ENCODE results near the gene PADI6.

The PADI6 gene

DNA sequence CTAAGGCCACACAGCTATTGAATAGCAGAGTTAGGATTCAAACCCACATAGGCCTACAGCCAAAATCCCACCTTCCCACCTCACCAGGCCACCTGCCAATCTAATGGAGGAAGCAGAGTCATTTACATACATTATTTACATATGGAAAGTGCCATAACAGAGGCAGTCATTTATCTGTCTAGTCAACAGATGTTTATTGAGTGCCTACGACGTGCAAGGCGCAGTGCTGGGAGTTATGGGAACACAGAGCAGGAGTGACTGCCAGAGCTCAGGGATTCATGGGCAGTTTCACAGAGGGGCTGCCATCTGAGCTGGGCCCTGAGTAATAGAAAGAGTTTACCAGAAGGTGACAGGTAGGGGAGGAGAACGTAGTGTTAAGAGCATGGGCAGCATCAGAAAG lies 10.3 kb upstream of the PADI6 start:
- no peak overlapping the region for H3K27ac ChIP-seq (ENCODE audit: extremely low read depth, low read depth, low read length)
- no peaks in the 10 kb centered on the region for H3K9me3 ChIP-seq (ENCODE audit: control insufficient read depth, insufficient read depth, low read depth, low read length)
- ChIA-PET CTCF (no interaction called here), POLR2A (no interaction called here)
- no peaks in the 10 kb centered on the region for H3K36me3 ChIP-seq (ENCODE audit: control insufficient read depth in 2 of 2, insufficient read depth in 1 of 2, low read length in 2 of 2)
- H3K4me3 ChIP-seq (ENCODE audit: low read depth, low read length), result no peak overlapping the region
- TF ChIP-seq GLI4 (tag by site-specific recombination; IDR thresholded peaks at IDR 0.05), result no peak
- TF ChIP-seq ZNF398 (tag by site-specific recombination; IDR thresholded peaks at IDR 0.05), result no peak
- TF ChIP-seq, protein P1, sequence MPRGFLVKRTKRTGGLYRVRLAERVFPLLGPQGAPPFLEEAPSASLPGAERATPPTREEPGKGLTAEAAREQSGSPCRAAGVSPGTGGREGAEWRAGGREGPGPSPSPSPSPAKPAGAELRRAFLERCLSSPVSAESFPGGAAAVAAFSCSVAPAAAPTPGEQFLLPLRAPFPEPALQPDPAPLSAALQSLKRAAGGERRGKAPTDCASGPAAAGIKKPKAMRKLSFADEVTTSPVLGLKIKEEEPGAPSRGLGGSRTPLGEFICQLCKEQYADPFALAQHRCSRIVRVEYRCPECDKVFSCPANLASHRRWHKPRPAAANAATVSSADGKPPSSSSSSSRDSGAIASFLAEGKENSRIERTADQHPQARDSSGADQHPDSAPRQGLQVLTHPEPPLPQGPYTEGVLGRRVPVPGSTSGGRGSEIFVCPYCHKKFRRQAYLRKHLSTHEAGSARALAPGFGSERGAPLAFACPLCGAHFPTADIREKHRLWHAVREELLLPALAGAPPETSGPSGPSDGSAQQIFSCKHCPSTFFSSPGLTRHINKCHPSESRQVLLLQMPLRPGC (tag by site-specific recombination; IDR thresholded peaks at IDR 0.05), result no peak
- TF ChIP-seq ZNF280C (tag by site-specific recombination; IDR thresholded peaks at IDR 0.05), result no peak
- H3K4me1 ChIP-seq (ENCODE audit: control insufficient read depth, insufficient read depth, low read length), result no peaks in the 10 kb centered on the region

DNA sequence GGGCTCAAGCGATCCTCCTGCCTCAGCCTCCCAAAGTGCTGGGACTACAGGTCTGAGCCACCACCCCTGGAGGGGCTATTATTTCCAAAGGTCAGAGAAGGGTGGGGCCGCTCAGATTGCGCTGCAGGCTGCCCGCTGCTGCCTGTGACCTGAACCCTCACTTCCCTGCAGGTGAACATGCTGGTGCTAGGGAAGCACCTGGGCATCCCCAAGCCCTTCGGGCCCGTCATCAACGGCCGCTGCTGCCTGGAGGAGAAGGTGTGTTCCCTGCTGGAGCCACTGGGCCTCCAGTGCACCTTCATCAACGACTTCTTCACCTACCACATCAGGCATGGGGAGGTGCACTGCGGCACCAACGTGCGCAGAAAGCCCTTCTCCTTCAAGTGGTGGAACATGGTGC lies 8.6 kb upstream of the PADI6 start:
- TF ChIP-seq TCF7L2 (IDR thresholded peaks at IDR 0.05; ENCODE audit: borderline replicate concordance, low read depth, low read length), result no peak
- no peak for TF ChIP-seq ZNF529 (tag by site-specific recombination; IDR thresholded peaks at IDR 0.05; ENCODE audit: insufficient replicate concordance)
- no peak for TF ChIP-seq ZNF132 (tag by site-specific recombination; IDR thresholded peaks at IDR 0.05; ENCODE audit: borderline replicate concordance)
- TF ChIP-seq ZNF629 (tag by site-specific recombination; IDR thresholded peaks at IDR 0.05), result no peak
- no peak for TF ChIP-seq REPIN1 (tag by site-specific recombination; IDR thresholded peaks at IDR 0.05; ENCODE audit: low read depth)
- TF ChIP-seq MZF1 (tag by site-specific recombination; IDR thresholded peaks at IDR 0.05; ENCODE audit: borderline replicate concordance), result no peak
- no peak for TF ChIP-seq ZNF341 (tag by site-specific recombination; IDR thresholded peaks at IDR 0.05; ENCODE audit: low read depth)
- no peak for TF ChIP-seq GLI4 (tag by site-specific recombination; IDR thresholded peaks at IDR 0.05)
- no peak for TF ChIP-seq ZNF670 (tag by site-specific recombination; IDR thresholded peaks at IDR 0.05; ENCODE audit: low read depth)
- no peak for TF ChIP-seq ZNF221 (tag by site-specific recombination; IDR thresholded peaks at IDR 0.05; ENCODE audit: borderline replicate concordance)
- no peak for TF ChIP-seq ZNF645 (tag by site-specific recombination; IDR thresholded peaks at IDR 0.05)
- TF ChIP-seq ZNF391 (tag by site-specific recombination; IDR thresholded peaks at IDR 0.05; ENCODE audit: borderline replicate concordance, low read depth), result no peak
- TF ChIP-seq, protein P2, sequence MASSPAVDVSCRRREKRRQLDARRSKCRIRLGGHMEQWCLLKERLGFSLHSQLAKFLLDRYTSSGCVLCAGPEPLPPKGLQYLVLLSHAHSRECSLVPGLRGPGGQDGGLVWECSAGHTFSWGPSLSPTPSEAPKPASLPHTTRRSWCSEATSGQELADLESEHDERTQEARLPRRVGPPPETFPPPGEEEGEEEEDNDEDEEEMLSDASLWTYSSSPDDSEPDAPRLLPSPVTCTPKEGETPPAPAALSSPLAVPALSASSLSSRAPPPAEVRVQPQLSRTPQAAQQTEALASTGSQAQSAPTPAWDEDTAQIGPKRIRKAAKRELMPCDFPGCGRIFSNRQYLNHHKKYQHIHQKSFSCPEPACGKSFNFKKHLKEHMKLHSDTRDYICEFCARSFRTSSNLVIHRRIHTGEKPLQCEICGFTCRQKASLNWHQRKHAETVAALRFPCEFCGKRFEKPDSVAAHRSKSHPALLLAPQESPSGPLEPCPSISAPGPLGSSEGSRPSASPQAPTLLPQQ (tag by site-specific recombination; IDR thresholded peaks at IDR 0.05), result no peak
- TF ChIP-seq ZFP41 (tag by site-specific recombination; IDR thresholded peaks at IDR 0.05; ENCODE audit: borderline replicate concordance), result no peak
- TF ChIP-seq ZNF677 (tag by site-specific recombination; IDR thresholded peaks at IDR 0.05), result no peak
- no peak for TF ChIP-seq ZNF311 (tag by site-specific recombination; IDR thresholded peaks at IDR 0.05; ENCODE audit: borderline replicate concordance)
- Histone ChIP-seq H3K4me3 (ENCODE audit: low read depth, low read length) (no peak overlapping the region), H3K9me3 (ENCODE audit: control insufficient read depth, insufficient read depth, low read depth, low read length) (no peaks in the 10 kb centered on the region), H3K27ac (ENCODE audit: extremely low read depth, low read depth, low read length) (no peak overlapping the region), H3K4me1 (ENCODE audit: control insufficient read depth, insufficient read depth, low read length) (no peaks in the 10 kb centered on the region), H3K36me3 (ENCODE audit: control insufficient read depth in 2 of 2, insufficient read depth in 1 of 2, low read length in 2 of 2) (no peaks in the 10 kb centered on the region)
- CTCF ChIA-PET, result interaction anchor here (1.0 kb wide), 1 partner anchor 8 kb away, joined by 3 read pairs; the partner anchor contains the start of gene PADI6
- POLR2A ChIA-PET, result no interaction called here
